Stimulated activated CD4-positive, alpha-beta T cell treated with anti-CD3 and anti-CD28 coated beads, Interleukin-4, amount 100 ng/mL, for 24 hours (primary cell): ENCODE data around the gene POTED.
"Not testable (repeated sequence)": the region's sequence is repeated elsewhere in the genome, so short reads cannot be mapped to it uniquely, and the experiment has no call there.

Experiments
- DNase-seq: peaks from one replicate; pipeline ENCODE4 v3.0.0-alpha.2; 2020

The POTED gene

DNA sequence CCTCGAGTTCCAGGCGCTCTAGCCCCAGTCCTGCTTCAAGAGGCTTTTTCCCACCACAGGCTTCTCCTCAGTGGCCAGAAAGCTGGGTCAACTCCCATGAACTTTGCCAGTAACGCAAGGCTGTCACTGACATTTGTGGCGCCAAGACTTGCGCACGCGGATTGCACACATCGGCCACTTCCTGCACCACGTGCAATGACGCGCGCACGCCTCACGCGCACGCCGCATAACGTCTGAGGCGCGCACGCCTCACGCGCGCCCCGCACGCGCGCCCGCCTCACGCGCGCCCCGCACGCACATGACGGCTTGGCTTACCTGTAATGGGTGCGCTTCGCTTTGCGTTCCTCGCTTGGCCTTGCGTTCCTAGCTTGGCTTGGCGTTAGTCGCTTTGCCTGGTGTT lies at the start of gene POTED:
POTED (plus strand) TSS at position 301 of the 400 bp plus-strand sequence. CDS start 452 bp downstream, outside the sequence.
- DNase-seq: not testable (repeated sequence)

DNA sequence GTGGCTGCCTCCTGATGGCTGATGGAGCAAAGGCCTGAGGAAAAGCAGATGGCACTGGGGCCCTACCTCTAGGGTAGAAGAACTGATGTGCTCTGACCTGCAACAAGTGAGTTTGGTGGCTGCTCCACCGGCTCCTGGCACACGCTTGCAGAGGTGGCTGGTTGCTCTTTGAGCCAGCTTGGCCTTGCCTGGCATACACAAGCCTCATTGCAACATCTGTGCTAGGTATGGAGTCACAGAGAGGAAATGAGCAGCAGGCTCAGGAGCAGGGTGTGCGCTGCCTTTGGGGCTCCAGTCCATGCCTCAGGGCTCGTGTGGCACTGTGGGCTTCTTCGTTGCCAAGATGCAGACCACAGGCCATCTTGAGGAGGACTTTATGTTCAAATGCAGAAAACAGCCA lies 40.5 kb downstream of the POTED start:
- not testable (repeated sequence) for DNase-seq

DNA sequence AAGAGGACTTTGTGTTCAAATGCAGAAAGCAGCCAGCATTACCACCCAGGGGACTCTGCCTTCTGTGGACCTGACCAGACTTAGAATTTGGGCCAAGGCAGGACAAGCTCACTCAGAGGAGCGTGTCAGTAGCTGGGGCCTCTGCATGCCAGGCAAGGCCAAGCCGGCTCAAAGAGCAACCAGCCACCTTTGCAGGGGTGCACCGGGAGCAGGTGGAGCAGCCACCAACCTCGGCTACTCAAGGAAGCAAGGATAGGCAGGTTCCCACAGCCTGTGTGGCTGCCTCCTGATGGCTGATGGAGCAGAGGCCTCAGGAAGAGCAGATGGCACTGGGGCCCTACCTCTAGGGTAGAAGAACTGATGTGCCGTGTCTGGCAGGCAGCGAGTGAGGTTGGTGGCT lies 42.2 kb downstream of the POTED start:
- not testable (repeated sequence) for DNase-seq
